Trophoblast cell (in vitro differentiated cells and primary cell): ENCODE results near the gene SLC19A1.

ENCODE experiments used
- DNase-seq, 2 donors: peaks; one replicate each; pipeline ENCODE4 v3.0.0-alpha.2; 2016
- H2AFZ ChIP-seq: 2 replicates; pipeline ENCODE4 v1.6.1; 2013; ENCODE audit warnings: low read length, moderate library complexity, mild to moderate bottlenecking; ENCODE audit not compliant: insufficient read depth, poor library complexity
- H2AK5ac ChIP-seq: 2 replicates; pipeline ENCODE4 v1.6.1; 2013; ENCODE audit warnings: mild to moderate bottlenecking, low read length
- H2BK120ac ChIP-seq: 2 replicates; pipeline ENCODE4 v1.6.1; 2013; ENCODE audit warnings: low read length, mild to moderate bottlenecking, moderate library complexity; ENCODE audit not compliant: insufficient read depth, poor library complexity
- H2BK12ac ChIP-seq: 2 replicates; pipeline ENCODE4 v1.6.1; 2013; ENCODE audit warnings: mild to moderate bottlenecking, low read length, moderate library complexity
- H2BK5ac ChIP-seq: 2 replicates; pipeline ENCODE4 v1.6.1; 2013; ENCODE audit warnings: low read length, low read depth, moderate library complexity, mild to moderate bottlenecking; ENCODE audit not compliant: poor library complexity
- H3K14ac ChIP-seq: 2 replicates; pipeline ENCODE4 v1.6.1; 2013; ENCODE audit warnings: mild to moderate bottlenecking, low read length
- H3K18ac ChIP-seq: 2 replicates; pipeline ENCODE4 v1.6.1; 2013; ENCODE audit warnings: mild to moderate bottlenecking, low read length
- H3K23ac ChIP-seq: 2 replicates; pipeline ENCODE4 v1.6.1; 2013; ENCODE audit warnings: low read length
- H3K27ac ChIP-seq: 2 replicates; pipeline ENCODE4 v1.5.1; 2013; ENCODE audit warnings: low read depth, mild to moderate bottlenecking, inconsistent platforms, low read length, moderate library complexity
- H3K27me3 ChIP-seq: 2 replicates; pipeline ENCODE4 v1.6.1; 2013; ENCODE audit warnings: inconsistent platforms, mild to moderate bottlenecking, low read length, moderate library complexity; ENCODE audit not compliant: insufficient read depth
- H3K36me3 ChIP-seq, 2 experiments: 1 replicate in 1 of 2; 2 replicates in 1 of 2; pipeline ENCODE4 v1.6.1; 2013; ENCODE audit warnings: low read length in 2 of 2, mild to moderate bottlenecking in 2 of 2, moderate library complexity in 1 of 2; ENCODE audit not compliant: insufficient read depth in 2 of 2, control insufficient read depth in 1 of 2
- H3K4ac ChIP-seq: 2 replicates; pipeline ENCODE4 v1.6.1; 2013; ENCODE audit warnings: low read depth, mild to moderate bottlenecking, low read length, moderate library complexity
- H3K4me1 ChIP-seq, 2 experiments: 1 replicate in 1 of 2; 2 replicates in 1 of 2; pipeline ENCODE4 v1.6.1; 2013; ENCODE audit warnings: low read length in 2 of 2, mild to moderate bottlenecking in 2 of 2, moderate library complexity in 1 of 2; ENCODE audit not compliant: insufficient read depth in 2 of 2, control insufficient read depth in 1 of 2
- H3K4me2 ChIP-seq: 2 replicates; pipeline ENCODE4 v1.6.1; 2013; ENCODE audit warnings: inconsistent platforms, mild to moderate bottlenecking, low read length, moderate library complexity
- H3K4me3 ChIP-seq: 2 replicates; pipeline ENCODE4 v1.5.1; 2013; ENCODE audit warnings: mild to moderate bottlenecking, low read depth, low read length, inconsistent platforms
- H3K79me1 ChIP-seq: one replicate; pipeline ENCODE4 v1.6.1; 2013; ENCODE audit warnings: low read length
- H3K79me2 ChIP-seq: 2 replicates; pipeline ENCODE4 v1.6.1; 2013; ENCODE audit warnings: low read length, mild to moderate bottlenecking; ENCODE audit not compliant: control insufficient read depth, insufficient read depth, poor library complexity
- H3K9ac ChIP-seq: 2 replicates; pipeline ENCODE4 v1.6.1; 2013; ENCODE audit warnings: mild to moderate bottlenecking, low read length
- H3K9me3 ChIP-seq: 2 replicates; pipeline ENCODE4 v1.6.1; 2013; ENCODE audit warnings: low read depth, mild to moderate bottlenecking, control low read depth, inconsistent platforms, low read length; ENCODE audit not compliant: insufficient read depth
- H4K12ac ChIP-seq: 2 replicates; pipeline ENCODE4 v1.6.1; 2013; ENCODE audit warnings: low read depth, mild to moderate bottlenecking, low read length, moderate library complexity
- H4K8ac ChIP-seq: 2 replicates; pipeline ENCODE4 v1.6.1; 2013; ENCODE audit warnings: low read depth, mild to moderate bottlenecking, low read length, moderate library complexity
- H4K91ac ChIP-seq: one replicate; pipeline ENCODE4 v1.6.1; 2013; ENCODE audit warnings: low read depth, mild to moderate bottlenecking, low read length, moderate library complexity
- WGBS: extraction: QIAGEN DNeasy Blood & Tissue Kit; methylation state at CpG from one replicate; pipeline ENCODE4 v1.1.7; 2013; ENCODE audit warnings: missing lambda C conversion rate; ENCODE audit not compliant: insufficient read length, insufficient coverage; ENCODE audit errors: extremely low coverage; 5-methylcytosine and 5-hydroxymethylcytosine counted together

SLC19A1 gene

DNA sequence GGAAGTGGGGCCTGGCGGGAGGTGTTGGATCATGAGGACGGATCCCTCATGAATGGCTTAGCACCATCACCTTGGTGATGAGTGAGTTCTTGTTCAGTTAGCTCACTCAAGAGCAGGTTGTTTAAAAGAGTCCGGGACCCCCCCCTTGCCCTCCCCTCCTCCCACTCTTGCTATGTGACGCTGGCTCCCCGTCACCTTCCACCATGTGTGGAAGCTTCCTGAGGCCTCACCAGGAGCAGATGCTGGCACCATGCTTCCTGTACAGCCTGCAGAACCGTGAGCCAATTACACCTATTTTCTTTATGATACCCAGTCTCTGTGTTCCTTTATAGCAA is 3.0 kb upstream of the SLC19A1 start:
- WGBS = no CpG with 5 or more reads among the region's 6 CpGs
- no peak overlapping the region for H3K4me2 ChIP-seq
- no peak overlapping the region for H3K14ac ChIP-seq
- no peak overlapping the region for H2AK5ac ChIP-seq
- H2BK120ac ChIP-seq = no peak overlapping the region
- H3K4ac ChIP-seq = no peak overlapping the region
- H3K23ac ChIP-seq = no peak overlapping the region
- H3K18ac ChIP-seq = no peak overlapping the region
- no peaks in the 10 kb centered on the region for H3K27me3 ChIP-seq
- H4K91ac ChIP-seq = peak overlapping the region; percentile 84
- peaks cover 28% of the 10 kb centered on the region for H3K79me1 ChIP-seq
- H3K79me2 ChIP-seq = peaks cover 2% of the 10 kb centered on the region
- peaks cover 15 to 31% of the 10 kb centered on the region in 2 experiments for H3K4me1 ChIP-seq
- no peak for DNase-seq
- no peak overlapping the region for H2AFZ ChIP-seq
- no peak overlapping the region for H3K27ac ChIP-seq
- no peak overlapping the region for H4K8ac ChIP-seq
- no peaks in the 10 kb centered on the region for H3K36me3 ChIP-seq
- no peak overlapping the region for H4K12ac ChIP-seq
- no peak overlapping the region for H2BK12ac ChIP-seq
- H2BK5ac ChIP-seq = no peak overlapping the region
- H3K9me3 ChIP-seq = no peaks in the 10 kb centered on the region
- no peak overlapping the region for H3K9ac ChIP-seq
- no peak overlapping the region for H3K4me3 ChIP-seq

DNA sequence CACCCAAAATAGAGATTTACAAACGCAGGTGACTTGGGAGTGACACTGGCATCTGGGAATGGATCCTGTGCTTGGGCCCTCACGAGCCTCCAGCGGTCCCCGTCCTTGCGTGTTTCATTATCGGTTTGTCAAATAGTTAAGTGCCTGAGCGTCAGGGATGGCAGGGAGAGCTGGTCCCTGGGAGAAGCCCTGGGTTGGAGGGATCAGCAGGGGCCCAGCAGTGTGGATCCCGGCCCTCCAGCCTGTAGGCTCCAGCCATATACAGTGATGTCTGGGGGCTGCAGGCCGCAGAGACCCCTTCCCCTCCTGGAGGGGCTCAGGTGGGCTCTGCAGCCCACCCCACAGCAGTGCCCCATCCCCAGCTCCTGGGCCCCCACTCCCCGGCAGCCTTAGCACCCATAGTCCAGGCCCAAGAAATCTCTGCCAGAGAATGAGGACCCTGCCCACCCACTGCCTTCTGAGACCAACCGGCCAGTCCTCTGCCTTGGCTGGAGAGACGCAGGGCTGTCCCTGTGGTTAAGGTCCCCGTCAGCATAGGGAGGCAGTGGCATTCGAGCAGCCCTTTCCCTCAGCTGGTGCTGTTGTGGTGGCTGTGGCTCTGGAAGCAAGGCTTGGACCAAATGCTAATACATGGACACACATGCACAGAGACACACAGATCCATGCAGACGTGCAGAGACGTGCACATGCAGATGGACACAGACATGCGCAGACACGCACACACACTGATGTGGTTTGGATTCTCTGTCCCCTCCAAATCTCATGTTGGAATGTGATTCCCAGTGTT is 2.4 kb upstream of the SLC19A1 start:
- Histone ChIP-seq H3K36me3 (no peaks in the 10 kb centered on the region), H2BK5ac (no peak overlapping the region), H3K4me2 (no peak overlapping the region), H3K23ac (no peak overlapping the region), H3K9ac (no peak overlapping the region), H3K4ac (no peak overlapping the region), H3K4me1 (peaks cover 15 to 28% of the 10 kb centered on the region in 2 experiments), H3K18ac (no peak overlapping the region), H3K4me3 (no peak overlapping the region), H4K8ac (no peak overlapping the region), H2AFZ (no peak overlapping the region), H3K27ac (no peak overlapping the region), H4K12ac (no peak overlapping the region), H3K27me3 (no peaks in the 10 kb centered on the region), H4K91ac (peak overlapping the region; percentile 53), H3K79me2 (peaks cover 2% of the 10 kb centered on the region), H3K14ac (no peak overlapping the region), H2BK120ac (no peak overlapping the region), H2AK5ac (no peak overlapping the region), H2BK12ac (no peak overlapping the region), H3K79me1 (peaks cover 24% of the 10 kb centered on the region), H3K9me3 (no peaks in the 10 kb centered on the region)
- no peak for DNase-seq
- no CpG with 5 or more reads among the region's 18 CpGs for WGBS

DNA sequence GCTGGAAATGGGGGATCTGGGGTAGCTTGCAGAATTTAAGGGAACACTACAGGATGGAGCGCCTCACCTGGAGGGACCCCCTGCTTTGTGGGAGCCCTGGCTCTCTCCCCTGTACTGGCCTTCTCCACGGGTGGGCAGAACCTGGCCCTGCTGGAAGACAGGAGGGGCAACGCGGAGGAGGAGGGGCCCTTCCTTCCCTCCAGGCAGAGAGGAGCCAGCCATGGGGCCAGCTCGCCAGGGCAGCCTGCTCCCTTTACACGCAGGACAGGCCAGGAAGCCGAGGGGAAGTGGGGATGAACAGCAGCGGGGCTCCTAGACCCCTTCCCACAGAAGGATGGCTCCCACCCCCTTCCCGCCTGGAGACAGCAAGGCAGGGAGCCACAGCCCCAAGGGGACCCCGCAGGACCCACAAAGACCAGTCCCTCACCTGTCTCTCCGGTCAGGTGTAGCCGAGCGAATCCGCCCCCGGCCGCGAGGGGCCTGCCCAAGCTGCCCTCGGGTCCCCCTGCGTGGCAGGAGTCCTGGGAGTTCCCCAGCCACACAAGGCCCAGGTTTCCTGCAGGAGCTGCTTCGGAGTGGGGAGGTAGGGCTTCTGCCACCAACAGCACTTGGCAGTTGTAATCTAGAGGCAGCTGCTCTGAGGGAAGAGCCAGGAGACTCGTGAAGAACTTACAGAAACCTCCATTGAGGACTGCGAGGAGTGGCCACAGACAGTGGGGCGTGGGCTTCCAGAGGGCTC is 1.6 kb upstream of the SLC19A1 start:
- Histone ChIP-seq H3K4me1 (peaks cover 15 to 28% of the 10 kb centered on the region in 2 experiments), H2BK120ac (peak overlapping the region; percentile 19), H4K12ac (peak overlapping the region; percentile 63), H3K27ac (no peak overlapping the region), H3K14ac (peak overlapping the region; percentile 47), H2BK5ac (peak overlapping the region; percentile 1), H3K9ac (no peak overlapping the region), H3K4me3 (no peak overlapping the region), H3K36me3 (no peaks in the 10 kb centered on the region), H4K8ac (peak overlapping the region; percentile 59), H3K79me2 (peaks cover 2% of the 10 kb centered on the region), H4K91ac (peak overlapping the region; percentile 53), H3K9me3 (no peaks in the 10 kb centered on the region), H2AFZ (no peak overlapping the region), H3K23ac (no peak overlapping the region), H2BK12ac (peak overlapping the region; percentile 63), H3K79me1 (peaks cover 24% of the 10 kb centered on the region), H3K4me2 (no peak overlapping the region), H3K4ac (no peak overlapping the region), H3K27me3 (no peaks in the 10 kb centered on the region), H2AK5ac (peak overlapping the region; percentile 31), H3K18ac (peak overlapping the region; percentile 5)
- DNase-seq = no peak
- no CpG with 5 or more reads among the region's 23 CpGs for WGBS

DNA sequence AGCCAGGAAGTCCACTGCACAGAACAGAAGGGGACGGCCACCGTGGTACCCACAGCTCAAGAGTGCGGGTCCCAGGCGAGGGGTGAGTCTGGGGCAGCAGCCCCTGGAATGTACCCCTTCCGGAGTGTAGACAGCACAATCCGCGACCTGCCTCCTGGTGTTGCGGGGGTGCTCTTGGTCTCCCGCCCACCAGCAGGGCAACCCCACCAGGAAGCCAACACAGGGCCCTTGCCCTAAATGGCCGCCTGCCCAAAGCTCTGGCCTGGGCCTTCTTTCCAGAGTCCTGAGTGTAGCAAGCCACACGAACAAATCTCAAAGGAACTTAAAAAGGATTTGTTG is 1.1 kb upstream of the SLC19A1 start:
- Histone ChIP-seq H3K18ac (no peak overlapping the region), H4K12ac (peak overlapping the region; percentile 63), H3K79me2 (peaks cover 2% of the 10 kb centered on the region), H3K4me3 (no peak overlapping the region), H3K27ac (no peak overlapping the region), H3K79me1 (peaks cover 24% of the 10 kb centered on the region), H2BK5ac (peak overlapping the region; percentile 1), H4K91ac (peak overlapping the region; percentile 53), H2AK5ac (peak overlapping the region; percentile 59), H2BK120ac (peak overlapping the region; percentile 19), H3K27me3 (no peaks in the 10 kb centered on the region), H3K9me3 (no peaks in the 10 kb centered on the region), H4K8ac (peak overlapping the region; percentile 63), H3K36me3 (peaks cover 2 to 5% of the 10 kb centered on the region in 2 experiments), H2BK12ac (no peak overlapping the region), H3K23ac (no peak overlapping the region), H3K4me2 (no peak overlapping the region), H3K4me1 (peaks cover 15 to 28% of the 10 kb centered on the region in 2 experiments), H3K4ac (no peak overlapping the region), H3K9ac (no peak overlapping the region), H2AFZ (no peak overlapping the region), H3K14ac (peak overlapping the region; percentile 67)
- WGBS = no CpG with 5 or more reads among the region's 11 CpGs
- no peak for DNase-seq
